ENCODE measurements around the gene CACNA1D.

DNA sequence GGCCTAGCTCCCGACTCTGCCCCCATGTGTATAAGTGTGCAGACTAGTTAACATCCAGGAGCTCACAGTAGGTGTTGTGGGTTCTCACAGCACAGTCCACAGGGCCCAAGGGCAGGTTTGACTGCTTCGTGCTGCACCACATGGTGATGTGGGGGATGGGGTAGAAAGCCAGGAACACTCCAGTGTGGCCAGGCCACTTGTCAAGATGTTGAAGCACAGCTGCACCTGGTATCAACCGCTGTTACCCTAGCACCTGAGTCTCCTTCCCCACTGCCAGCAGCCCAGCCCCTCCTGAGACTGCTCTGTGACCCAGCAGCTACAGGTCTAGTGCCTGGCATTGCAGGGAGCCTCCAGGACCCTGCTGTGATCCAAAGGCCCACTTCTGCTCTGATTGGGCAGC, 298.5 kb downstream of the CACNA1D start:
- TF ChIP-seq POLR2A (IDR thresholded peaks at IDR 0.05) (no peak), CTCF (IDR thresholded peaks at IDR 0.05) (no peak), EP300 (IDR thresholded peaks at IDR 0.05) (no peak), POLR2AphosphoS5 (IDR thresholded peaks at IDR 0.05) (no peak)
